HEK293 (cell line): ENCODE results near the gene DCAF6.

Experiments used
- CTCF ChIA-PET: fragments of 350-600 bp; formaldehyde crosslinking; extraction: SDS; loops from one replicate; lab custom pipeline; 2021; ENCODE audit warnings: antibody characterized with exemption; lab: Yijun Ruan, JAX
- POLR2A ChIA-PET: fragments of 300-600 bp; formaldehyde crosslinking; extraction: SDS; loops from one replicate; lab custom pipeline; 2020; ENCODE audit warnings: antibody characterized with exemption, inconsistent platforms; lab: Yijun Ruan, JAX
- H3K27ac ChIP-seq: fragments of 200-500 bp; sonication (Bioruptor generic); 2 replicates; pipeline ENCODE4 v1.5.1; 2014; ENCODE audit warnings: low read depth, low read length, control low read depth, inconsistent platforms; ENCODE audit errors: extremely low read depth
- H3K36me3 ChIP-seq, 2 experiments: fragments of 200-500 bp in 1 of 2; sonication (Bioruptor generic) in 1 of 2; 1 replicate in 1 of 2; 2 replicates in 1 of 2; pipeline ENCODE4 v1.5.1; 2014 to 2017; ENCODE audit warnings: inconsistent platforms in 2 of 2, low read length in 2 of 2; ENCODE audit not compliant: control insufficient read depth in 2 of 2, insufficient read depth in 1 of 2
- H3K4me1 ChIP-seq: fragments of 200-500 bp; sonication (Bioruptor generic); 2 replicates; pipeline ENCODE4 v1.5.1; 2014; ENCODE audit warnings: mild to moderate bottlenecking, low read length, inconsistent platforms; ENCODE audit not compliant: control insufficient read depth, insufficient read depth
- H3K4me3 ChIP-seq: 2 replicates; pipeline ENCODE4 v1.5.1; 2011; ENCODE audit warnings: low read depth, mild to moderate bottlenecking, control low read depth, low read length, moderate library complexity
- H3K9me3 ChIP-seq: fragments of 200-500 bp; sonication (Bioruptor generic); 2 replicates; pipeline ENCODE4 v1.5.1; 2014; ENCODE audit warnings: low read depth, low read length, inconsistent platforms; ENCODE audit not compliant: control insufficient read depth, insufficient read depth
- GLI4 ChIP-seq: fragments of 450-650 bp; formaldehyde crosslinking; IDR thresholded peaks from 2 replicates; pipeline ENCODE4 v1.5.1; 2016; ENCODE audit warnings: missing biosample characterization, missing genetic modification characterization
- REST ChIP-seq: fragments of 450-650 bp; formaldehyde crosslinking; IDR thresholded peaks from 2 replicates; pipeline ENCODE4 v1.5.1; 2016; ENCODE audit warnings: missing biosample characterization, missing genetic modification characterization
- SCRT1 ChIP-seq: fragments of 450-650 bp; formaldehyde crosslinking; IDR thresholded peaks from 2 replicates; pipeline ENCODE4 v1.5.1; 2016; ENCODE audit warnings: missing biosample characterization, missing genetic modification characterization, borderline replicate concordance
- SCRT2 ChIP-seq: fragments of 450-650 bp; formaldehyde crosslinking; IDR thresholded peaks from 2 replicates; pipeline ENCODE4 v1.5.1; 2016; ENCODE audit warnings: missing biosample characterization, missing genetic modification characterization
- SP7 ChIP-seq: fragments of 450-650 bp; formaldehyde crosslinking; IDR thresholded peaks from 2 replicates; pipeline ENCODE4 v1.5.1; 2016; ENCODE audit warnings: missing biosample characterization, missing genetic modification characterization
- YY1 ChIP-seq: fragments of 450-650 bp; formaldehyde crosslinking; IDR thresholded peaks from 2 replicates; pipeline ENCODE4 v1.5.1; 2018; ENCODE audit warnings: missing biosample characterization, missing genetic modification characterization
- ZFP3 ChIP-seq: fragments of 450-650 bp; formaldehyde crosslinking; IDR thresholded peaks from 2 replicates; pipeline ENCODE4 v1.5.1; 2016; ENCODE audit warnings: low read depth, missing biosample characterization, missing genetic modification characterization
- ZFP69B ChIP-seq: fragments of 450-650 bp; formaldehyde crosslinking; IDR thresholded peaks from 2 replicates; pipeline ENCODE4 v1.5.1; 2016; ENCODE audit warnings: missing biosample characterization, missing genetic modification characterization
- ZNF426 ChIP-seq: fragments of 450-650 bp; formaldehyde crosslinking; IDR thresholded peaks from 2 replicates; pipeline ENCODE4 v1.5.1; 2017; ENCODE audit warnings: missing biosample characterization, missing genetic modification characterization, mild to moderate bottlenecking, inconsistent platforms, moderate library complexity
- ZNF549 ChIP-seq: fragments of 450-650 bp; IDR thresholded peaks from 2 replicates; pipeline ENCODE4 v1.5.1; 2018; ENCODE audit warnings: missing biosample characterization, missing genetic modification characterization, mild to moderate bottlenecking, inconsistent platforms, moderate library complexity
- ZNF580 ChIP-seq: fragments of 450-650 bp; formaldehyde crosslinking; IDR thresholded peaks from 2 replicates; pipeline ENCODE4 v1.5.1; 2016; ENCODE audit warnings: missing biosample characterization, missing genetic modification characterization
- ZNF654 ChIP-seq: fragments of 450-650 bp; formaldehyde crosslinking; IDR thresholded peaks from 2 replicates; pipeline ENCODE4 v1.5.1; 2016; ENCODE audit warnings: low read depth, missing biosample characterization, missing genetic modification characterization
- ZNF768 ChIP-seq: fragments of 450-650 bp; formaldehyde crosslinking; IDR thresholded peaks from 2 replicates; pipeline ENCODE4 v1.5.1; 2018; ENCODE audit warnings: missing biosample characterization, mild to moderate bottlenecking, missing genetic modification characterization
- ZNF776 ChIP-seq: fragments of 450-650 bp; formaldehyde crosslinking; IDR thresholded peaks from 2 replicates; pipeline ENCODE4 v1.5.0; 2017; ENCODE audit warnings: missing biosample characterization, missing genetic modification characterization, borderline replicate concordance
- ZSCAN30 ChIP-seq: fragments of 450-650 bp; IDR thresholded peaks from 2 replicates; pipeline ENCODE4 v1.5.1; 2018; ENCODE audit warnings: missing biosample characterization, mild to moderate bottlenecking, missing genetic modification characterization, moderate library complexity
- ZSCAN4 ChIP-seq: fragments of 450-650 bp; formaldehyde crosslinking; IDR thresholded peaks from 2 replicates; pipeline ENCODE4 v1.5.1; 2017; ENCODE audit warnings: missing biosample characterization, missing genetic modification characterization

Gene DCAF6

GRCh38 chr1:167929725-167930124 is 6.8 kb upstream of the DCAF6 start:
- POLR2A ChIA-PET = no interaction called here
- Histone ChIP-seq H3K4me1 (peaks cover 8% of the 10 kb centered on the region), H3K27ac (no peak overlapping the region)

GRCh38 chr1:167933788-167934187 is 2.7 kb upstream of the DCAF6 start:
- 0 out of 2 replicates have a peak, but pooled peaks have one; percentile 51 for TF ChIP-seq ZNF768 (tag by site-specific recombination)
- TF ChIP-seq ZNF580 (tag by site-specific recombination) = 0 out of 2 replicates have a peak, but pooled peaks have one; percentile 66
- peak; percentile 32; the same call in 1 of the 2 replicates for TF ChIP-seq SCRT2
- TF ChIP-seq ZNF776 (tag by site-specific recombination) = no peak
- TF ChIP-seq ZSCAN30 = peak; percentile 66; the same call in 1 of the 2 replicates
- TF ChIP-seq ZSCAN4 (tag by site-specific recombination) = peak; percentile 25; the same call in 1 of the 2 replicates
- Histone ChIP-seq H3K4me3 (peak overlapping the region; percentile 68), H3K27ac (no peak overlapping the region), H3K9me3 (no peaks in the 10 kb centered on the region), H3K4me1 (peaks cover 3% of the 10 kb centered on the region), H3K36me3 (no peaks in the 10 kb centered on the region)
- ChIA-PET CTCF (interaction anchor here (0.5 to 4.4 kb wide), 5 partner anchors 19 to 149 kb away, joined by 3 to 25 read pairs (median 4); no protein-coding TSS in a partner anchor), POLR2A (interaction anchor here (1.0 kb wide), 1 partner anchor 12 kb away, joined by 3 read pairs; no protein-coding TSS in a partner anchor)

More at GRCh38 chr1:167929725-167930124, 6.8 kb upstream of the DCAF6 start:
- Histone ChIP-seq H3K9me3 (no peaks in the 10 kb centered on the region), H3K4me3 (no peak overlapping the region), H3K36me3 (no peaks in the 10 kb centered on the region)
- CTCF ChIA-PET = no interaction called here
- TF ChIP-seq YY1 (tag by site-specific recombination) (no peak), ZFP69B (tag by site-specific recombination) (no peak), ZNF654 (tag by site-specific recombination) (no peak), SP7 (tag by site-specific recombination) (no peak), ZNF549 (tag by site-specific recombination) (no peak), SCRT2 (no peak), REST (tag by site-specific recombination) (no peak), GLI4 (tag by site-specific recombination) (no peak), ZFP3 (no peak), SCRT1 (tag by site-specific recombination) (no peak), ZNF426 (no peak)
